ENCODE measurements around the gene VPS33A. TPM values are rescaled to one million over a fixed set of nuclear protein-coding genes. Genes with fewer than 3 reads are reported as not detected.

The VPS33A gene
- total and polyA plus RNA-seq, 2 of the 8 experiments (the other 6 are each of a cell fraction or from before 2014, with no cell fraction given) = 16.4 to 41.8 TPM

GRCh38 chr12:122225683-122226365, 40.5 kb downstream of the VPS33A start, which contains the start of gene DIABLO (continued):
- TF ChIP-seq BCL11A (IDR thresholded peaks at IDR 0.05; ENCODE audit: low read depth in 2 of 2, low read length in 2 of 2) (no peak), USF2 (IDR thresholded peaks at IDR 0.05; ENCODE audit: low read length) (0 out of 2 replicates have a peak, but pooled peaks have one; percentile 2), POLR2A (IDR thresholded peaks at IDR 0.05; ENCODE audit: control extremely low read depth in 1 of 2, low read depth in 2 of 2, low read length in 2 of 2) (peak; percentile 96 to 97), BACH1 (IDR thresholded peaks at IDR 0.05; ENCODE audit: low read length) (no peak), CBX8 (IDR thresholded peaks at IDR 0.05; ENCODE audit: borderline replicate concordance, low read depth, low read length) (no peak), KDM5A (IDR thresholded peaks at IDR 0.05; ENCODE audit: low read length) (peak; percentile 92), NANOG (IDR thresholded peaks at IDR 0.05; ENCODE audit: insufficient read depth, low read depth, low read length, poor library complexity, severe bottlenecking) (no peak), YY1 (IDR thresholded peaks at IDR 0.05; ENCODE audit: low read depth, low read length) (peak; percentile 96), POU5F1 (IDR thresholded peaks at IDR 0.05; ENCODE audit: low read depth, low read length) (no peak), TAF7 (optimal IDR thresholded peaks at IDR 0.05; ENCODE audit: borderline replicate concordance, low read depth, low read length) (peak; percentile 90), SP4 (IDR thresholded peaks at IDR 0.05; ENCODE audit: low read length) (0 out of 2 replicates have a peak, but pooled peaks have one; percentile 31), ZNF274 (IDR thresholded peaks at IDR 0.05; ENCODE audit: borderline replicate concordance, extremely low read depth, low read length) (no peak), RAD21 (IDR thresholded peaks at IDR 0.05 in 1 of 2, conservative IDR thresholded peaks at IDR 0.05 in 1 of 2; ENCODE audit: low read depth in 2 of 2, low read length in 2 of 2) (no peak), MAX (IDR thresholded peaks at IDR 0.05) (peak; percentile 79; the same call in 1 of the 2 replicates), KDM4A (IDR thresholded peaks at IDR 0.05; ENCODE audit: low read depth, low read length, severe bottlenecking) (no peak), TCF12 (IDR thresholded peaks at IDR 0.05; ENCODE audit: low read depth, low read length) (no peak), KDM1A (IDR thresholded peaks at IDR 0.05; ENCODE audit: borderline replicate concordance, low read length) (no peak), SP2 (IDR thresholded peaks at IDR 0.05; ENCODE audit: low read length) (no peak), ATF3 (IDR thresholded peaks at IDR 0.05; ENCODE audit: insufficient read depth, low read depth, low read length) (peak; percentile 41; the same call in 1 of the 2 replicates), E2F6 (IDR thresholded peaks at IDR 0.05) (no peak), GTF2F1 (IDR thresholded peaks at IDR 0.05; ENCODE audit: borderline replicate concordance, low read depth, low read length) (no peak; the same call in 1 of the 2 replicates), FOSL1 (IDR thresholded peaks at IDR 0.05; ENCODE audit: insufficient read depth, low read depth, low read length) (no peak)
